Measurements from ENCODE around the gene PTPRG.
"Not testable (repeated sequence)": the region's sequence is repeated elsewhere in the genome, so short reads cannot be mapped to it uniquely, and the experiment has no call there.

PTPRG gene

GRCh38 chr3:61812517-61812916, 251.1 kb downstream of the PTPRG start:
- no peak for DNase-seq (ENCODE audit: extremely low read depth, low read depth)
- TF ChIP-seq CTCF (IDR thresholded peaks at IDR 0.05; ENCODE audit: low read depth, low read length) = no peak

DNA sequence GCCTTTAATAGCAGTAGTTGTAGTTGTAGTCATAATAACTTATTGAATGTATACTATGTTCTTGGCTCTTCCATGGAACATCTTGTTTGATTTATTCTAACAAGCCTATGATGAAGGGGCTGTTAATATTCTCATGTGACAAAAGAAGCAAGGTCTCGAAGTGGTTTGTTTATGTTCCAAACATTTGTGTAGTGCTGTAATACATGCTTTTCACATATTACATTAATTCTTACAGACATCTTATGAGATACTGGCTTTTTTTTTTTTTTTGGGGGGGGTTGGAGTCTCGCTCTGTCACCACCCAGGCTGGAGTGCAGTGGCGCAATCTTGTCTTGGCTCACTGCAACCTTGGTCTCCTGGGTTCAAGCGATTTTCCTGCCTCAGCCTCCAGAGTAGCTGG, 252.3 kb downstream of the PTPRG start:
- DNase-seq (ENCODE audit: extremely low read depth, low read depth) = peak; percentile 51

GRCh38 chr3:61814674-61815073, 253.3 kb downstream of the PTPRG start:
- TF ChIP-seq CTCF (IDR thresholded peaks at IDR 0.05; ENCODE audit: low read depth, low read length) = no peak
- no peak for DNase-seq (ENCODE audit: extremely low read depth, low read depth)

More for the DNA sequence above, 252.3 kb downstream of the PTPRG start:
- no peak for TF ChIP-seq CTCF (IDR thresholded peaks at IDR 0.05; ENCODE audit: low read depth, low read length)

GRCh38 chr3:61816304-61816703, 254.9 kb downstream of the PTPRG start:
- DNase-seq (ENCODE audit: extremely low read depth, low read depth) = not testable (repeated sequence)

DNA sequence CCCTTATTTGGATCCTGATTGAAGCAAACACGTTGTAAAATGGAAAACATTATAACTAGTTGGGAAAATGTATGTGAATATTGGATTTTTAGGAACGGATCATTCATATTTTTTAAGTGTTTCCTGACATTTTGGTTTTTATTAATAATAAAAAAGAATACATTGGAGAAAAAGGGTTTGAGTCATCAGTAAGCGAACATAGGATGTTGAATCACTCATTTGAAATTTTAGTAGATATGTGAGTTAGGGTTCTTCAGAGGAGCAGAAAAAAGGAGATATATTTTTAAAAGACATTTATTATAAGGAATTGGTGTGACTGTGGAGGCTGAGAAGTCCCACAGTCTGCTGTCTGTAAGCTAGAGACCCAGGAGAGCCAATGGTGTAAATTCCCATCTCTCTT, 258.5 kb downstream of the PTPRG start:
- no peak for DNase-seq (ENCODE audit: extremely low read depth, low read depth)
- no peak for TF ChIP-seq CTCF (IDR thresholded peaks at IDR 0.05; ENCODE audit: low read depth, low read length)

DNA sequence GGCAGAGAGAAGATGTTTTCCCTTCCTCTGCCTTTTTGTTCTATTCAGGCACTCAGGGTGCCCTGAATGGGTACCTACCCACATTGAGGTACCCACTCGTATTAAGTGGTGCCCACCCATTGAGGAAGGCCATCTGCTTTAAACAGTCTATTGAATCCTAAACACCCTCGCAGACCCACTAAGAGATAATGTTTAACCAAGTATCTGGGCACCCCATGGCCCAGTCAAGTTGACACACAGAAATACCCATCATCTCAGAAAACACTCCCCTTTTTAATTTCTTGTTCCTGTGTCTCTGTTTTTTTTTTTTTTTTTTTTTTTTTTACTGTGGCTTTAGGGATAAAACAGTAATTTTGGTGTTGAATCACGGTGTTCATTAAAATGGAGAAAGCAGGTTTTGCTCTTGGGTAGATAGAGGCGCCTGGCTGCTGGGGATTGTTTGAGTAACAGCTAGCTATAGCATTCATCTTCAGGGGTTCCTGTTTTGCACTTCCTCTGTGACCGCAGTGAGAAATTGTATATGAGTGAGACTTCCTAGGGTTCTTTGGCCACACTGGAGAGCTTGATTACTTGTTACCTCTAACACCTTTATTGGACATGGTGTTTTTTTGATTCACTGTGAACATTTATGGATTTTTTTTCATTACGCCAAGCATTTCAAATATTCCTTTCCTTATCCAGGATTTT, 259.1 kb downstream of the PTPRG start:
- DNase-seq (ENCODE audit: extremely low read depth, low read depth) = no peak
- no peak for TF ChIP-seq CTCF (IDR thresholded peaks at IDR 0.05; ENCODE audit: low read depth, low read length)

- peak; percentile 74 for DNase-seq (ENCODE audit: extremely low read depth, low read depth)
- TF ChIP-seq CTCF (IDR thresholded peaks at IDR 0.05; ENCODE audit: low read depth, low read length) = no peak
Measured at GRCh38 chr3:61821823-61822251, 260.5 kb downstream of the PTPRG start.

GRCh38 chr3:61822588-61822987, 261.2 kb downstream of the PTPRG start:
- no peak for TF ChIP-seq CTCF (IDR thresholded peaks at IDR 0.05; ENCODE audit: low read depth, low read length)
- DNase-seq (ENCODE audit: extremely low read depth, low read depth) = no peak
